Activated naive CD4-positive, alpha-beta T cell treated with anti-CD3 and anti-CD28 coated beads, Interleukin-2, amount 50 U/mL, for 72 hours (primary cell): ENCODE measurements around the gene CLCN1. TPM values are rescaled to one million over a fixed set of nuclear protein-coding genes. Genes with fewer than 3 reads are reported as not detected.

Source experiments
- ATAC-seq, 2 donors: fragments of 150-1000 bp; cut with Tn5 transposase; 2 replicates each; pipeline ENCODE4 v1.10.0; 2021; ENCODE audit warnings: mild to moderate bottlenecking in 2 of 2, moderate library complexity in 2 of 2
- DNase-seq, 2 donors: peaks; one replicate each; pipeline ENCODE4 v3.0.0; 2021 to 2022; ENCODE audit warnings: low spot score in 2 of 2
- H3K27ac Mint-ChIP-seq, 2 donors: one replicate each; pipeline ENCODE4 v1.8.0; 2022; ENCODE audit warnings: mild to moderate bottlenecking in 2 of 2, mixed read lengths in 2 of 2
- H3K36me3 Mint-ChIP-seq, 2 donors: one replicate each; pipeline ENCODE4 v1.8.0; 2022; ENCODE audit warnings: mixed read lengths in 2 of 2
- H3K9me3 Mint-ChIP-seq, 2 donors: one replicate each; pipeline ENCODE4 v1.8.0; 2022; ENCODE audit warnings: mixed read lengths in 2 of 2
- total RNA-seq, 2 donors: library from RNA; stranded (reverse); gene quantifications; one replicate each; pipeline ENCODE4 v1.2.3, GENCODE V29; 2022

CLCN1 gene
- total RNA-seq = under 1 TPM; 0.12 to 0.16 TPM

DNA sequence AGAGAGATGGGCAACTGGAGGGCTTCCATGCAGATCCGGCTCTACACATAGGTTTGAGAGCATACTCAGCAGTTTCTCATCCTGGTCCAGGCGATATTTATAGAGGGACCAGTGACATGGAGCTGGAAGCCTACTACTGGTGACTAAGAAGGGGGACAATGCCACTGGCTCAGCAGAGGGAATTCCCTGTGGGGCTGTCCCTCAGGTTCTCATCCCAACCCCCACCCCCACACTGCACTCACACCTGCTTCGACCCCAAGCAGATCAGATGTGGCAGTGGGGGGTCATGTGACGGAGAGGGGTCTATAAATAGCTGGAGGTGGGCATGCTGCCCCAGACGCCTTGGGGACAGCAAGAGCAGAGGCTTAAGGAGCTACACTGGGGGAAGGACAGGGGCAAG, at the start of gene CLCN1:
Gene CLCN1, plus strand, starts transcription at position 336 of the 400 bp plus-strand sequence. CDS start 102 bp downstream, outside the sequence.
- no peak for DNase-seq
- Mint-ChIP-seq H3K36me3 (no peaks in the 10 kb centered on the region), H3K9me3 (no peaks in the 10 kb centered on the region), H3K27ac (no peak within 1 kb of the TSS)
- ATAC-seq = no peak

- Mint-ChIP-seq H3K27ac (no peak overlapping the region), H3K9me3 (no peaks in the 10 kb centered on the region), H3K36me3 (peaks cover 25 to 35% of the 10 kb centered on the region in 2 donors)
- no peak for DNase-seq
- ATAC-seq = no peak
Measured at GRCh38 chr7:143269251-143269650, 46.7 kb upstream of the CLCN1 start.

GRCh38 chr7:143271240-143271639, 44.7 kb upstream of the CLCN1 start:
- H3K9me3 Mint-ChIP-seq = no peaks in the 10 kb centered on the region
- DNase-seq (no peak), ATAC-seq (peak in 1 of 2 donors; percentile 81)
- H3K36me3 Mint-ChIP-seq = peaks cover 14 to 21% of the 10 kb centered on the region in 2 donors
- peak overlapping the region in 1 of 2 donors; percentile 68 for H3K27ac Mint-ChIP-seq

GRCh38 chr7:143272871-143273270, 43.0 kb upstream of the CLCN1 start:
- DNase-seq = no peak
- Mint-ChIP-seq H3K9me3 (no peaks in the 10 kb centered on the region), H3K36me3 (peaks cover 5 to 17% of the 10 kb centered on the region in 2 donors), H3K27ac (no peak overlapping the region)
- no peak for ATAC-seq

DNA sequence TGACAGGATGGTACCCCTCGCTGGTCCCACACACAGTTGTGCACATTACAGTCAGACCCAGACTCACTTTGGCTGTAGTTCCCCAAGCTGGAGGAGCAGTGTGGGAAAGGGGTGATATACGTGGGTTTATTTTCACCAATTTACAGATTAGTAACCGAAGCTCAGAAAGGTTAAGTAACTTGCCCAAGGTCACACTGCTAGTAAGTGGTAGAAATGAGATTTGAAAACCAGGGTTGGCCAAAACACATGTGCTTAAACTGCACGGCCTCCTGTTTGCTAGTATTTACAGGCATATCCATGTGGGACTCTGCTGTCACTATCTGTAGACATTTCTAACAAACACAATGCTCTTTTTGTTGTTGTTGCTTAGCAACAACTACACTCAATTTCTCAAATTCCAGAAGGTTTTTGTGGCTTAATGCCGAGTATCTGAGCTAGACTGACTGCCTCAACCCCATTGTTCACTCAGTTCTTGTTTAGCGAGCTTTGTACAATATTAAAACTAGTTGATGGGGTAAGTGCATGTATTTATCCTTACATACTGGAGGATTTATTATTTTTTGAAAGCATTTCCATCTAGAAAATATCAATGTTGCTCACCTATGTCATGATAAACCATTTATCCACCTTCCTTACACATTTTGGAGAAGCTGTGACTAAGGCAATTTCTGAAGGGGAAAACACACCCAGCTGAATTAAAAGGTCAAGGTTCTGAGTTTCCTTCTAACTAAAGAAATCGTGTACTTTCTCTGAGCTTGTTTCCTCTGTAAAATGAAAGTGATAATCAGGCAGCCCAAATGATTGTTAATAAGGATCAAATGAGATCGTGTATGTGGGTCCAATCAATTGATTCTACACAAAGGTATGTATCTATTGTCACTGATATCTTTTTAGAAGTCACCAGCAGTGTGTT, 36.5 kb upstream of the CLCN1 start:
- H3K36me3 Mint-ChIP-seq = no peaks in the 10 kb centered on the region
- DNase-seq (no peak), ATAC-seq (peak; percentile 69 to 80)
- peak overlapping the region; percentile 90 to 95 for H3K27ac Mint-ChIP-seq
- no peaks in the 10 kb centered on the region for H3K9me3 Mint-ChIP-seq

GRCh38 chr7:143280160-143280559, 35.8 kb upstream of the CLCN1 start:
- no peaks in the 10 kb centered on the region for H3K9me3 Mint-ChIP-seq
- peak overlapping the region; percentile 90 to 95 for H3K27ac Mint-ChIP-seq
- peak; percentile 29 to 44 for ATAC-seq

DNA sequence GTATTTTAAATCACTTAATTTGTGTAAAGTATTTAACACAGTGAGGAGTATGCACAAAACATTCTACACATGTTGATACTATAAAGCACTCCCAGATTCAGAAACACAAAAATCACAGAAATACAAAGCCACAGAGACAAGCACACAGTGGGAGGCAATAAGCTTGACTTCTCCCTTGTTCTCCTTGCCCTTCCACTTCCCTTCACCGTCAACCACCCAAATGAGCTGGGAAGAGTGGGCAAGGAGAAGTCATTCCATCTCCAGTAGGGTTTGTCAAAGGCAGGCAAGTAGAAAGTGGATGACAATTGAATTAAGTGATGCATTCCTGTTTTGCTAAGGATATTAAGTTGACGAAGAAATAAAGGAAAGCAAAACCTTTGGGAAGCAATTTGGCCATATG, 35.3 kb upstream of the CLCN1 start:
- no peak for DNase-seq
- no peak for ATAC-seq
- Mint-ChIP-seq H3K27ac (peak overlapping the region; percentile 23 to 90), H3K9me3 (no peaks in the 10 kb centered on the region), H3K36me3 (no peaks in the 10 kb centered on the region)

More at GRCh38 chr7:143280160-143280559, 35.8 kb upstream of the CLCN1 start:
- H3K36me3 Mint-ChIP-seq = no peaks in the 10 kb centered on the region
- DNase-seq = no peak

DNA sequence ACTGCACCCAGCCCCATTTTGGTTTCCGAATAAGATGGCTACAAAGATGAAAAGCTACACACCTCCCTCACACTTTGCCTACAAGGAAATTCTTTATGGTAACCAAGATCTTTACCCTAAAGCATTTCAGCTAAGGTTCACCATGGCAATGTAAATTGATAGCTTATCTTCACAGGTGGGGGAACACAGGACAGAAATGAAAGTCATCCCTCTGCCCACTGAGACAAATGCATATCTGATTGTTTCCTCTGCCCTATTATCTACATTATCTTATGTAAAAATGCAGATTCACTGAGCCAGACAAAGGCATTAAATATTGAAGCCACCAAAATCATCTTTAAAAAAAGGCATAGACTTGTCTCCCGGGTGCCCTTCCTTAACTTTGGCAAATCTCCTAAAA, 34.4 kb upstream of the CLCN1 start:
- H3K27ac Mint-ChIP-seq = no peak overlapping the region
- no peaks in the 10 kb centered on the region for H3K9me3 Mint-ChIP-seq
- ATAC-seq (no peak), DNase-seq (no peak)
- no peaks in the 10 kb centered on the region for H3K36me3 Mint-ChIP-seq

DNA sequence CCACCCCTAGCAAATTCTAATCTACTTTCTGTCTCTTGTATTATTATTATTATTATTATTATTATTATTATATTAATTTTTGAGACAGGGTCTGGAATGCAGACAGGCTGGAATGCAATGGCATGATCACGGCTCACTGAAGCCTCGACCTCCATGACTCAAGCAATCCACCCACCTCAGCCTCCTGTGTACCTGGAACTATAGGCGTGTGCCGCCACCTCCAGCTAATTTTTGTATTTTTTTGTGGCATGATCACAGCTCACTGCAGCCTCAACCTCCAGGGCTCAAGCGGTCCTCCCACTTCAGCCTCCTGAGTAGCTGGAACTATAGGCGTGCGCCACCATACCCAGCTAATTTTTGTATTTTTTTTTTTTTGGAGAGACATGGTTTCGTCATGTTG, 33.8 kb upstream of the CLCN1 start:
- peaks cover 0 to 6% of the 10 kb centered on the region in 2 donors for H3K36me3 Mint-ChIP-seq
- no peak overlapping the region for H3K27ac Mint-ChIP-seq
- peaks cover 0 to 5% of the 10 kb centered on the region in 2 donors for H3K9me3 Mint-ChIP-seq
- no peak for ATAC-seq
- DNase-seq = no peak

- DNase-seq (no peak), ATAC-seq (no peak)
- peaks cover 5 to 10% of the 10 kb centered on the region in 2 donors for H3K9me3 Mint-ChIP-seq
- peaks cover 10 to 18% of the 10 kb centered on the region in 2 donors for H3K36me3 Mint-ChIP-seq
- H3K27ac Mint-ChIP-seq = peak overlapping the region in 1 of 2 donors; percentile 37
Measured at GRCh38 chr7:143283381-143283780, 32.5 kb upstream of the CLCN1 start.

DNA sequence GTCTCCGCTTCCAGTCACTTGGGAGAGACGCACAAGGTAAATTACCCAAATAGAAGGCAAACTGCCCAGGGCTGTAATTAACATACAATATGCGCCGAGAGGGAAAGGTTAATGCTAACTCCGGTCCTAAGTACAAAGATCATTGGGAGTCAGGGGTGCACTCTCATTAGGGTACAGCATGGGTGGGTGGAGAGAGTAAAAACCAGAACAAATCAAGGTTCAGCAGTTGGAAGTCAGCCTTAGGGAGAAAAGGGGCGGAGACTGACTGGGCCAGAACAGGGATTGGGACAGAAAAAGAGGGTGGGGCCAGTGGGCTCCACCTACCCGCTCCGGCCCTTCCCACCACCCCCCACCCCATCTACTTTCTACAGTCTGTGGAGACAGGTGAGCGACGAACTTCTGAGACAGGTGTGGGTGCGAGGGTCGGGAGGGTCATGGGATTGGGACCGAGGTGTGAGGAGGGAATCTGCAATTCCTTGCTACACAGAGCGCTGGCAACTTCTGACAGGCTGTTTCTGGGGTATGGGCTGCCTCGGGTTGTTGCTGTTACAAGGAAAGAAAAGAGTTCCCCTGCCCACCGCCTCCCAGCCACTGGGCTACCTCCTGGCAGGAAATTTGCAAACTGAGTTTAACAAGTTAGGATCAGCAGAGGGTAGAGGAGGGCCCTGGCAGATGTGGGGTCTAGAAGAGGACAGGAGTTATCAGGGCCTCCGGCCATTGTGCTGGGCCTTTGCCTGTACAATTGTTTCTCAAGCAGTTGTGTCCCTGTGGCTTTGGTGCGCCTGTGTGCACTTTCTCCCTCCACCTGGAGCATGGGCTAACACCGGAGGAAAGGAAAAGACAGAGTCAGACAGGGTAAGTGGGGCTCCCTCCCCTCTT, 31.1 kb upstream of the CLCN1 start, which contains the start of gene TMEM139:
Gene TMEM139, plus strand, starts transcription at position 368 of the 879 bp plus-strand sequence. CDS start 1,000 bp downstream, outside the sequence.
- DNase-seq = no peak
- H3K27ac Mint-ChIP-seq = peak within 1 kb of the TSS; percentile 18 to 37
- H3K9me3 Mint-ChIP-seq = peaks cover 5 to 10% of the 10 kb centered on the region in 2 donors
- no peak for ATAC-seq
- H3K36me3 Mint-ChIP-seq = peaks cover 23 to 32% of the 10 kb centered on the region in 2 donors

DNA sequence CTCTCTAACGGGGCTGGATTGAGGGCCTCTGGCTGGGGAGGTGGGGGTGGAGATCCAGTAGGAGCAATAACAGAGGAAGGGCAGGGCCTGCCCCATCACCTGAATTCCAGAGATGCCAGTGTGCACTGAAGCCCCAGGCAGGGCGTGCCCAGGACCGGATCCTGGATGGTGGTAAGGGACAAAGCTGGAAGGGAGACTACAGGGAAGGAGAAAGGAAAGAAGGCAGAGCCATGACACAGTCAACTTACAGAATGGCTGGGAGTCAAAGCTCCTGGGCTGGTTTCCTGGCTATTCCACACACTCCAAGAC, 30.5 kb upstream of the CLCN1 start:
- H3K27ac Mint-ChIP-seq = peak overlapping the region in 1 of 2 donors; percentile 18
- DNase-seq (no peak), ATAC-seq (no peak)
- H3K36me3 Mint-ChIP-seq = peaks cover 27 to 38% of the 10 kb centered on the region in 2 donors
- H3K9me3 Mint-ChIP-seq = peaks cover 5 to 10% of the 10 kb centered on the region in 2 donors

- Mint-ChIP-seq H3K9me3 (peaks cover 5 to 10% of the 10 kb centered on the region in 2 donors), H3K36me3 (peaks cover 27 to 43% of the 10 kb centered on the region in 2 donors), H3K27ac (peak overlapping the region in 1 of 2 donors; percentile 18)
- ATAC-seq (no peak), DNase-seq (no peak)
Measured at GRCh38 chr7:143285806-143286521, 29.9 kb upstream of the CLCN1 start.

- ATAC-seq (no peak), DNase-seq (no peak)
- Mint-ChIP-seq H3K36me3 (peaks cover 33 to 48% of the 10 kb centered on the region in 2 donors), H3K9me3 (peaks cover 5 to 10% of the 10 kb centered on the region in 2 donors), H3K27ac (no peak overlapping the region)
Measured at GRCh38 chr7:143286522-143286890, 29.4 kb upstream of the CLCN1 start.

DNA sequence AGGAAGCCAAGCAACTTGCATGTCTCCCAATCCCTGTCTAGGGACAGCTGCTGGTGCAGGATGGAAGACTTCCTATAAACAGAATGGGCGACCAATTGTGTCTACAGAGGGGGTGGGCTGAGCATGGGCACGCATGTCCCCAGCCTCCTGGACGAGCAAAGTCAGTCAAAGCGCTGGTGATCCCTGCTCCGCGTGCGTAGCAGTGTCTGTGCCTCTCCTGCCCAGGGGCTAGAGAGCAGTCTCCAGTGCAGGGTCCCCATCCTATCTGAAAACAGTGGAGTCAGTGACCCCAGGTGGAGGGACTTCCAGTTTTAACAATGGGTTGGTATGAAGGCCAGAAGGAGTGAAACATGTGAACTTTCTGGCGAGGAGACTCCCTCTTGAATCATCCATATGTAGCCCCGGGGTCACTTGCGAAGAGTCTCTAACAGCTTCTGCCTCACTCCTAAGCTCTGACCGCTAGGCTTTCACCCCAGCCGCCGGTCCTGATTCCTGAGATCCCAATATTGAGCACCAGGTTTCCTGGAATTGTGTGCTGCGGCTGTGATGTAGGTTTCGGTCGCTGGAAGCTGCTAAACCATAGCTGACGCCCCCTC, 28.5 kb upstream of the CLCN1 start:
- no peak for ATAC-seq
- Mint-ChIP-seq H3K27ac (peak overlapping the region; percentile 81 to 92), H3K36me3 (peaks cover 33 to 56% of the 10 kb centered on the region in 2 donors), H3K9me3 (peaks cover 5 to 10% of the 10 kb centered on the region in 2 donors)
- DNase-seq = no peak
